GM20000 (cell line): ENCODE measurements around the gene NPW.

ENCODE experiments used
- DNase-seq: peaks from one replicate; pipeline ENCODE4 v3.0.0; 2012; ENCODE audit warnings: low spot score
- CTCF ChIP-seq: IDR thresholded peaks from 2 replicates; pipeline ENCODE4 v1.5.1; 2012; ENCODE audit warnings: mild to moderate bottlenecking, control low read depth; ENCODE audit errors: extremely low read depth, missing control alignments

Gene NPW

DNA sequence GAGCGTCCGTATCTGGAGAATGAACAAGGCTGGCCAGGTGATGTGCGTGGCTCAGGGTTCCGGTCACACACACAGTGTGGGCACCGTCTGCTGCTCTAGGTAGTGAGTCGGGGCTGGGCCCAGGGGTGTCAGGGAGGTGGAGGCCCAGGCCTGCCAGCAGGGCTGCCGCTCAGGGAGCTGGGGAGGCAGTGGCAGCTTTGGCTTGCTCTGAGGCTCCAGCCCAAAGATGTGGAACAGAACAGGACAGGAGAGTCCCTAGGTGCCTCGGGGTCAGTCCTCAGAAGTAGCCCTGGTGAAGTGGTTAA is 43.4 kb upstream of the NPW start:
- DNase-seq, result no peak
- TF ChIP-seq CTCF, result no peak

- DNase-seq, result no peak
- no peak for TF ChIP-seq CTCF
These were observed 42.4 kb upstream of the NPW start for GRCh38 chr16:1976951-1977874.

GRCh38 chr16:1977875-1978268 is 41.7 kb upstream of the NPW start:
- DNase-seq, result no peak
- no peak for TF ChIP-seq CTCF

DNA sequence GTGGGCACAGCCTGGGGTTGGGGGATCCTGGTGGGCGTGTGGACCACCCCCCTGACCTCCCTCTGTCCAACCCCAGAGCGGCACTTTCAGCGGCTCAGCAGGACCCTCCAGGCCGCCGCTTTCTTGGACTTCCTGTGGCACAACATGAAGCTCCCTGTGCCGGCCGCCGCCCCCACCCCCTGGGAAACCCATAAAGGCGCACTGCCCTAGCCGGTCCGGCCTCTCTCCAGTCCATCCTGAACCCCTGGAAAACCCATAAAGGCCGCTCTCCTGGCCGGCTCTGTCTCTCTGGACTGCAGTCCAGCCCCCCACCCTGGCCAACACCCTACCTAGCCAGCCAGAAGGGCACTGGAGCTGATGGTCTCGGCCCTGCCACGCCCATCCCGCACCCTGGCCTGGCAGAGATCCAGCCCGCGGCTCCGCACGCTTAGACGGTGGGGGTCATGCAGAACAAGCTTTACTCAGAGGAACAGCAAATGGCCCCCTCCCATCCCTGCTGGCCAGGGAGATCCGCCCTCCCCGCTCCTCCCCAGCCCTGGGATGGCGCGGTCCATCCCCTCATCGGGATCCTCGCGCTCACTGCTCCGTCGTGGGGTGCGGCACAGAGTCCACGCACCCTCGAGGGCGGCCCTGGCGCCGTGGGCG is 41.0 kb upstream of the NPW start:
- TF ChIP-seq CTCF, result no peak
- DNase-seq, result no peak

DNA sequence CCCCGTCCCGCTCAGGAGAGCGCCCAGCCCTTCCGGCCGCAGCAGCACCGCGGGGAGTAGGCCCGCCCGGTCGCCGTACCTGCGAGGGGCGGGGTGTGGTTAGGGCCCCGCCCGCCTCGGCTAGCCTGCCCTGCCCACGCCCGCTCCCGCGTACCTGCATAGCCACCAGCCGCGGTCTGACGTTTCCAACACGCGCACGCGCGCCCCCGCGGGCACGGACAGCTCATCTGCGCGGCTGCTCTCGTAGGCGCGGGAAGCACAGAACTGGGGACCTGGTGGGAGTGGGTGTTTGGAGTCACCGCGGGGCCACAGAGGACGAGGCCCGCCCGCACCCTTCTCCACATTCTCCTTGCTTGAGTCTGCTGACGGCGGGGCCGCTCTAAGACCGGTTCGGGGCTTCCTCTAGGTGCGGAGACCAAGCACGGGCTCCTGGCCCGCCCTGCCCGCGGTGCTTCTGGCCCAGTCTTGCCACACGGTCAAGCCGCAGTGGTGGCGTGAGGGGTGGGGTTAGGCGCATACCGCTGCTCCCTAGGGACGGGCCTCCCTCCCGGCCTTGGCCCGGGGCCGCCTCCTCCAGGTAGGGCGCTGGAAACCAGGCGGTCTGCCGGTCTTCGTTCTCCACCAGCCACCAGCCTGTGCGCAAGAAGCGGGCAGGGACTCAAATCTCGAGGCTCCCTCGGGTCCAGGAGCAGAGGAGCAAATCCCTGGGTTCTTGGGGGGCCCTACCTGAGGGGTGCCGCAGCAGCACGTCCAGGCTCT is 40.1 kb upstream of the NPW start:
- TF ChIP-seq CTCF, result no peak
- no peak for DNase-seq

DNA sequence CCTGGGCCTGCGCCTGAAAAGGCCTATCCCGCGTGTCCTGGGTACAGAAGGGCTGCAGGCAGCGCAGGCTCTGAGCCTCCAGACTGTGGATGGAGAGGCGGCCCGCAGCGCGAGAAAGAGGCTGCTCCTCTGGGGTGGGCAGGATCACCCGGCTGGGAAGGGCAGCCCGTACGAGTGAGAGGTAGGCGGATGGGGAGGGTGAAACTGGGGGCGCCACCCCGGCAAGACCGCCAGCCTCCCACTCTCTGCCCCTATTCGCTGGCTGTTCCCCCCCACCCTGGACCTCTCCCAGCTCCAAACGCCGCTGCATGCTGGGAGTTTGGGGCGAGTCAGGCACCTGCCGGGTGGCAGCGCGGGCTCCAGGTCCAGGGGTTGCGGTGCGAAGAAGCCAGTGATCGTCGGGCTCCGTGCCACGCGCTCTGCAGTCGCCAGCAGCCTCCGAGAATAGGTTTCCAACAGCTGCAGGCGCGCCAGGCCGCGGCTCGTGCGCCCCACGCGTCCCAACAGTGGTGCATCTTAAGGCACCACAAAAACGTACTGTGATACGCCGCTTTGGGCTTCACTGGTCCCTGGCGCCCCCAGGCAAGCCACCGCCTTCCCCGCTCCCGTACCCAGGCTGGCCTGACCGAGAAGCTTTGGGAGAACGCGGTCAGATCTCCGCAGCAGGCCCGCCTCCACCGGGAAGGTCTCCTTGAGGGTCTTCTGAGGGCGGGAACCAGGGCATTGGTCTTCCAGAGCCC is 39.4 kb upstream of the NPW start:
- DNase-seq, result no peak
- TF ChIP-seq CTCF, result no peak
